ENCODE results near the gene CRYL1.

CRYL1 gene

GRCh38 chr13:20416223-20416745, 109.4 kb downstream of the CRYL1 start:
- DNase-seq, result no peak

DNA sequence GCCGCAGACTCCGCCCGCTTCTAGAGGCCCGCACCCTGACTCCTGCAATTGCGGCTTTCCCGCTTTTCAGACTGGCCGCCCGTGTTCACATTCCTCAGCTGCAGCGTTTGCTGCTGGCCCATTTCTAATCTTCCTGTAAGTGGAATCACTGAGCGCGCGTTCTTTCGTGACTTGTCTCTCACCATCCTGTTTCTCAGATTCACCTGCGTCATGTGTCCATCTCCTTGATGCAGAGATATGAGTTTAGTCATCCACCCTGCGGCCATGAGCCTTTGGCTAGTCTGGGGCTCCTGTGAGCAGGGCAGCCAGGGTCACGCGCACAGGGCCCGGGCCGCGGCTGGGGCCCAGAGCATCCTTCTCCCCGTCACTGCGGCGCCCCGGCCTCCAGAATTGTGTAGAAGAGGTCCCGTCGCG, 110.0 kb downstream of the CRYL1 start:
- DNase-seq, result no peak

GRCh38 chr13:20415306-20415679, 110.4 kb downstream of the CRYL1 start:
- no peak for DNase-seq

DNA sequence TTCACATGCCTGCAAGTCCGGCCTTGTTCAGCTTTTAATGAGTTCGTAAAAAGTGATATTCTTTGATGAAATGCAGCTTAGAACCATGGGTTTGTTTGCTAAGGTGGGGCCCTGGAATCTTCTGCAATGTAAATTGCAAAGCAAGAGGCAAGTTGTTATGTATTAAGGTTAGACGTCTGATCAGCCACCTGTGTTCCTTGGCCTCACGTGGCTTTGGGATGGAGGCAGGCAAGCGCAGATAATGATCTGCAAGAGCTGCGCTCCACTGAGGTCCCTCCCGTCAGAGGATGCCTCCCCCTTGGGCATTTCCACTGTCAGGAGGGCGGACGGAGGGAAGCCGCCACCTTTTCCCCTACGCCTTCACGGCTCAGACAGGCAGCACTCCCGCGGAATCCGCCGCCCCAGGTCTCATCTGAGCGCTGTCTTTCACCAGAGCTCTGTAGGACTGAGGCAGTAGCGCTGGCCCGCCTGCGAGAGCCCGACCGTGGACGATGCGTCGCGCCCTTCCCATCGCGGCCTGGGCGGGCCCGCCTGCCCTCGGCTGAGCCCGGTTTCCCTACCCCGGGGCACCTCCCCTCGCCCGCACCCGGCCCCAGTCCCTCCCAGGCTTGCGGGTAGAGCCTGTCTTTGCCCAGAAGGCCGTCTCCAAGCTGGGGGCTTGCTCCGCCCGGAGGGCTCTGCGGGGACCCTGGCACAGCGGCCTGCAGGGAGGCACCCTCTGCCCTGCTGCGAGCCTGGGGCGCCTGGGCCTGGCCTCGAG, 110.9 kb downstream of the CRYL1 start:
- DNase-seq, result no peak

DNA sequence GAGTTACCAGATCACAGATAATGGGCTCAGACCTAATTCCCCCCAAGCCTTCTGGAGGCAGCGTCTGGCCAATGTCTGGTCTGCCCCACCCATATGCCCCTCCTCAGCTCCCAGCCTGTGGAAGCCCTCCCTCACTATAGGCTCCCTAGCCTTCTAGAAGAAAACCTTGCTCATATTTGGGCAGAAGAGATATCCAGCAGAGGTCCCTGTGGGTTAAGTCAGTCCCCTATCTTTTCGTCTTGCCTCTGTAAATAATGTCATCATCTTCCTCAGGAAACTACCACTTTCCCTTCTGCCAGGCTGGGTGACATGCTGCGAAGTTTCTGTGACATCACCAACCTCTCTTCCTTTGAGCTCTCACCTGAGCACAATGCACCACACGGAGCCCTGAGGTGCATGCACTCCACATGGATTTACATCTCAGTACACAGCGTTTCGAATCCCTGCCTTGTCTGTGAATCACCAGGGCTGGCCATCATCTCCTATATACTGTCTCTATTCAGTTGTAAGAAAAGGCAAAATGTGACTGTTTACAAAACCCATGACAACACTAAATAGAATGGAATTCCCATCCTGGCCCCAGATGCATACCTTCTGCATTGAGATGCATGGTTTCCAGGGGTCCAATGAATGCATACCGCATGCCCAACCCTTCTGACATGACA, 112.8 kb downstream of the CRYL1 start:
- DNase-seq, result no peak

DNA sequence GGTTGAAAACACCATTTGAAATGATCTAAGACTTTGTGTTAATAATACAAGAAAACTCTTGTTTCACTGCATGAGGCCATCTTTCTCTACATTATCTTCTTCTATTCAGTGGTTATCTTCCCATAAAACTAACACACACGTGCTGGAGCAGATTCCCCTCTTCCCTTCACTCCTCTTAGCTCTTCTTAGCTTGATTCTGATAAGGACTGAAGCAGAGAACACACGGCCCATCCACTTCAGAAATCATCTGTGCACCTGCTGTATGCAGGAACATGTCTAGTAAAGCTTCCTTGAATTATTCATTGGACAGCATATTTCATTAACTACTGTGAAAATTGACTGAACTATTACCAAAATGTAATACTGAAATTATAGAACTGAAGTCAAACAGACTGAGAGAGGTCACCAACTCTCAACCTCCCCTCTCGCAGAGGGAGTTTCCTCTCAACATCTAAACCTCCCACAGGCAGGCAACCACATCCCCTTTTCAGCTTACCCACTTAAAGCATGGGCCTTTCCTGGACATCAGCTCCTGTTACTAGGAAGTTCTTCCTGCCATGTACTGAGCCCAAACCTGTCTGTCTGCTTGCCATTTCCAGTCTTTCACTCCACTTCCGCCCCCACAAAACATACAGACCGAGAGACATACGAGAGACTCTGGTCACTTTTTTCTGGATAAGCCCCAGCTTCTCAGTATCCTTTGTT, 113.9 kb downstream of the CRYL1 start:
- DNase-seq, result no peak

GRCh38 chr13:20410726-20411125, 114.9 kb downstream of the CRYL1 start:
- no peak for DNase-seq

DNA sequence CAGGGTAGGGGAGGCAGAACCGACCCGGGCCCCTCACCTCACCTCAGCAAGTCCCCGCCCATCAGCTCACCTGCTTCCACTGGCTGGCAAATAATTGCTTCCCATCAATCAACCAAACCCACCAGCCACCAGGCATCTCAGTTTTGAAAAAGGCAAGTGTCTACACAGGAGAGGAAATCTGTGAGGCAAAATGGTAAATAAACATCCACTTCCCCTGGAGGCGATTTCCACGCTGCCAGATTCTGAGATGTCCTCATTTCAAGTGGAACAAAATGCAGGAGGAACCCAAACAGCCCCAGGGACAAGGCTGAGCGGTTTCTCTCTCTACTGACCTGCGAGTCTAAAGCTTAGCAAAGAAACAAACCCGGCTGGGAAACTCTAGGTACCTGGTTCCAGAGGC, 117.5 kb downstream of the CRYL1 start:
- no peak for DNase-seq

DNA sequence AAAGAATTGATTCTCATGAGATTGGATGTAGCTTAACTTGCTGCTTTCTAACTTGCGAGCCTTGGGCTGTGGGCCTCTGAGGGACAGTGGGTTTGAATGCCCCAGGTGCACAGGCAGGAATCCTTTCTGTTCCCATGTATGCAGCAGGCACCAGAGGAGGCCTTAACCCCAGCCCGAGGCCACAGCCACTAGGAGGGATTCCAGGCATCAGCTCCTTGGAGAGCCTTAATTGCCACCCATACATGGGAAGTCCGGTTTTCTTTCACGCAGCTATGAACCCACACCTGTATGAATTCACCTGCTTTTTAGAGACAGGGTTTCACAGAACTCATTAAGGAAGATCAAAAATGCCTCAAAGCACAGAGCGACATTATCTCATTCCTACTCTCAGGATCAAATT, 117.9 kb downstream of the CRYL1 start:
- no peak for DNase-seq

DNA sequence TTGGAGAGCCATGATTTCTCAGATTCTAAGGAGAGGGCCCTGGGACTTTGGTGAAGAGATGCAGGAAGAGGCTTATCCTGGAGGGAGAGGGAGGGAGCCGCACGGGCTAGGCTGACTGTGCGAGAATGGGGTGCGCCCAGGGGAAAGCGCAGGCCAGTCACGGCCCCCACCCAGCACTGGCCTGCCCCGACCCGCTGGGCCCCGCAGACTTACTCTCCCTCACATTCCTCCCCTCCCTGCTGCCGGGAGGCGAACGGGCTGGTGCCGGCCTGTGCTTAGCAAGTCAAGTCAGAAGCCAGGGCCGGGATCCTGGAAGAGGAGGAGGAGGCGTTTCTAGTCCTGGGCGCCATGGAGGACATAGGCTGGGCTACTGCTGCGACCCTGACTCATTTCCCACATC, 120.0 kb downstream of the CRYL1 start:
- no peak for DNase-seq

GRCh38 chr13:20404488-20405222, 121.0 kb downstream of the CRYL1 start:
- DNase-seq, result no peak

GRCh38 chr13:20403826-20404225, 121.8 kb downstream of the CRYL1 start:
- DNase-seq, result no peak

GRCh38 chr13:20402881-20403280, 122.8 kb downstream of the CRYL1 start:
- DNase-seq, result no peak

DNA sequence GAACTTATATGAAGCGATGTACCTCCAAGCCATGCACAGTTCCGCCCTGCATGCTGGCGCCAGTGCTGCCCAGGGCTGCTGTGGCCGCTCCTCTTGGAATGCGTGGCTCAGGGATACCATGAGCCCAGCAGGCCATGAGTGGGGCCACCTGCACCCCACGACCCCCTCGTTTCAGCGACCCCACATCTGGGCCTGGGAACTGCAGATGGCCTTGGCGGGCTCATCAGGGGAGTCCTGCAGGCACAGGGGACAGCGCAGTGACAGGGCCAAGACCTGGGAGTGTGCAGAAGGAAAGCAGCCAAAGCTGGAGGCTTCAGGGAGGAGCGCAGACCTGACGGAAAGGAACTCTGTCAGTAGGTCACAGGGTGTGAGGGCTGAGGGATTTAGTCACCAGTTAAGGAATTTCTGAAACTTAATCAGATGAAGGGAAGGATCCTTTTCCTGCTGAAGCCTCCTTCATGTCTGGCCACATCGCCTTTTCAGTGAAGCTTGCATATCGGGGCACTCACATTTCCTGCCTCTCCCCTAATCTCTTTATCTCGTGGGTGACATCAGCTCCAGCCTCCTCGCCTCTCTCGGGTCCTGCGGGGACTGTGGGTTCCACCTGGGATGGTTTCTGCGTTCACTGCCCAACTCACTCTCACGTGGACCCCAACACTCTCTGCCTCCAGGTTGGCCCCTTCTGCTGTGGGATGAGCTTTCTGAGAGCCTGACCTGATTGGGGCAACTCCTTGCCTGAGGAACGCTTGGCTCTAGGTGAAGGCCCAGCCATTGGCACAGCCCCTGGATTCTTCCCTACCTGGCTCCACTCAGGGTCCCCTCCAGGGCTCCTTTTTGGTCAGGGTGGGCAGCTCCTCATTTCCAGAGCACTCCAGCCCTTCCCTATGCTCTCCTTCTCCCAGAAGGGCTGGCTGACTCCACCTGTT, 123.5 kb downstream of the CRYL1 start:
- DNase-seq, result no peak

- no peak for DNase-seq
These were observed 124.1 kb downstream of the CRYL1 start for GRCh38 chr13:20401531-20401930.

DNA sequence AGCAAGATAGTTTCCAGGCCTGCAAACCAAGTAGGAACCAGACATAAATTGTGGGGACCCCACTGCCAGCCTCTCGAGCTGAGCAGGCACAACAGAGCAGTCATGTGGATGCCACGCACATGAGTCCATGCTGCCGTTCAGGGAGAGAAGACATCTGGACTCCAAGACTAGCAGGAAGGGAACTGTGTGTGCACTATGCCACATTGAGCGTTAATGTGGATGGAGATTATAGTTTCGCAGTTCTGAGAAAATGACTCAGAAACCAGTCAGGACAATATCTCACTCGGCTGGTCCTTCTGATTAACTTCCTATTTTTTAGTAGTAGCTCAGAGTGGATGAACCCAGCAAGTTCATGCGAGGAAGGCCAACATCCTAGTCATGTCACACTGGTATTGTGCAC, 124.9 kb downstream of the CRYL1 start:
- DNase-seq, result no peak

DNA sequence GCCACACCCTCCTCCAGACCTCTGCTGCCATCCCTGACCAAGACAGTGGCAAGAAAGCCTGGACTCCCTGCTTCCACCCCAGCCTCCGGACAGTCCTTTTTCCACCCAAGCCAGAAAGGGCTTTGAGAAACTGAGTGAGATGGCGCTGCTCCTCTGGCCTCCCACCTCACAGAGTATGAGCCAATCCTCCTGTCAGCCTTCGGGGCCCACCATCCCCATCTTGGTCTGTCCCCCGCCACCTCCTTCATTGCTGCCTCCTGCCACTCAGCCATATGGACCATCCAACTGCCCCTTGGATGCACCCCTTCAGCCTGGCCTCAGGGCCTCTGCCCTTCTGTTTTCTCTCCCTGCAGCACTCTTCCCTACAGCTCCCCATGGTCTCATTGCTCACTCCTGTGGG, 125.7 kb downstream of the CRYL1 start:
- DNase-seq, result no peak

DNA sequence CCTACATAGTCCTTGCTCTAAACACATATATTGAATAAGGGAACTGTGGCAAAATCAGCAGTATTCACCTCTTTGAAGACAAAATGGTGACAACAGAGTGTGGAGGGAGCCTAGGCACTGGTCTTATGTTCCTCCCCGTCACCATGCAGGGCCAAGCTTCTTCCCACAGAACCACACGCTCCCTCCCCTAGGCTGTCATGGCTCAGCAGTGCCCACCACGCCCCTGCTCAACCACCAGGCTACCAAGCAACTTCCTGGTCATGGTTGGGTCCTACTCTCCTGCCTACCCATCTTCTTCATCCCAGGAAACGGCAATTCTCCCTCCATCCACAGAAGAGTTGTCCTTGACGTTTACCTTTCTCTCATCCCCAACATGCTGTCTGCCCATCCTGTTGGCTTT, 126.1 kb downstream of the CRYL1 start:
- DNase-seq, result no peak

- DNase-seq, result no peak
These were observed 127.2 kb downstream of the CRYL1 start for GRCh38 chr13:20398459-20398858.

DNA sequence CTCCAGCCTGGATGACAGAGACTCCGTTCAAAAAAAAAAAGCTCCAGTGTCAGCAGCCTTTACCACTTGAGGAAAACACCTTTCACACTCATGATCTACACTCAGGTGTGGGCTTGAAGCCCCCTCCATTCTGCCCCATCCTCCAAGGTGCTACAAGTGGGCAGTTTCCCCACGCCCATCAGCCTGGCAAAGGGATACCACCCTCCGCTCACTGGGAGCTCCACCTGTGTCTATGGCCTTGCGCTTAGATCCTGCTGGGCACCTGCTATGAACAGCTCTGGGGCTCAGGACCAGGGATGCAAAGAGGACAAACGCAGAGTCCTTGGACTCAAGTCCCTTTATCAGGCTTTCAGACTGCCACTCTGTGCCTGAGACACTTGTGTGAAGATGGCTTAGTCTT, 127.8 kb downstream of the CRYL1 start:
- no peak for DNase-seq

DNA sequence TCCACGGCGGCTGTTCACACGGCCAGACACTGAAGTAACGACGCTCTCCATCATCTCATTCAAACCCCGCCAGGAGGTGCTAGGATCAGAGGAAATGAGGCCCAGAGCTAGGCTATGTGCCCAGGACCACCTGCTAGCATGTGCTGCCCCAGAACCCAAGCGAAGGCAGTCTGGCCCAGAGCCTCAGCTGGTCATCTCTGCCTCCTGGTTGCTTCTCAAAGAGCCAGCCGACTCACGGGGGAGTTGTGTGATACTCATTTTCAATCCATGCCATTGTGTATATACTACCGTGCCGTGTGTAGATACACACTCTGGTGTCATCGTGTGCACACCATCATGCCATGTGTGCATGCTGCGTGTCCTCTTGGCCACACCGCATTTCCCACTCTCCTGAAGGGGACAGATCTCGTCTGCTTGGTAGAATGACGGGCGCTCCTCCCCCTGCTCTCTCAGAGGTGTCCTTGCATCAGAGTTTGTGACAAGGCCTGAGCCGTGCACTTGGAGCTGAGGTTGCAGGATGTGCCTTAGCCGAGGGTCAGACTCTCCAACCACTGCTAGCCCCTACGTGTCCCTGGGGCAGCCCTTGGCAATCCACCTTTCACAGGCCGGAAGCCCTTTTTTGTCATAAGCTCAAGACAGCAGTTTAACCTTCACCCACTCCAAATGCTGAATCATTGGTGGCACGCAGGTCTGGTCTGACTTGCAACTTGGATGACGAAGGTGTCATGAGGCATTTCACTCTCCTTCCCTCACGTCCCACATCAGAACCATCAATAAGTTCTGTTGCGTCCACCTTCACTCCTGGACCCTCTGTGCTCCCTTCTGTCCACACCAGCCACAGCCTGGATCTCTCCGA, 130.4 kb downstream of the CRYL1 start:
- DNase-seq, result no peak
